ENCODE measurements around the gene TEX14. TPM values are rescaled to one million over a fixed set of nuclear protein-coding genes. Genes with fewer than 3 reads are reported as not detected.

The TEX14 gene
- total and polyA plus RNA-seq, 9 donors: 0.11 to 1.0 (median 0.34) TPM

- intact Hi-C loops (cut with DNase I): no loop called here
- TF ChIP-seq CTCF (IDR thresholded peaks at IDR 0.05) (no peak), EP300 (IDR thresholded peaks at IDR 0.05) (no peak), POLR2A (IDR thresholded peaks at IDR 0.05) (no peak)
Measured at GRCh38 chr17:58611331-58611730, 80.5 kb downstream of the TEX14 start.

GRCh38 chr17:58606934-58607333 is 84.9 kb downstream of the TEX14 start:
- Histone ChIP-seq H3K4me3 (no peak overlapping the region), H3K36me3 (no peaks in the 10 kb centered on the region), H3K9me3 (no peaks in the 10 kb centered on the region), H3K4me1 (ENCODE audit: insufficient read depth) (no peaks in the 10 kb centered on the region), H3K27me3 (no peaks in the 10 kb centered on the region), H3K27ac (no peak overlapping the region)
- WGBS, 3 donors: 80 to 85% (median 81%) methylated on average over 4 of the region's 4 CpGs
- no peak for TF ChIP-seq POLR2A (IDR thresholded peaks at IDR 0.05)
- no peak for TF ChIP-seq EP300 (IDR thresholded peaks at IDR 0.05)
- DNase-seq: no peak
- intact Hi-C loops (cut with DNase I): no loop called here

More at GRCh38 chr17:58611331-58611730, 80.5 kb downstream of the TEX14 start:
- Histone ChIP-seq H3K27me3 (no peaks in the 10 kb centered on the region), H3K36me3 (no peaks in the 10 kb centered on the region), H3K4me3 (no peak overlapping the region), H3K27ac (no peak overlapping the region), H3K4me1 (ENCODE audit: insufficient read depth) (no peaks in the 10 kb centered on the region), H3K9me3 (no peaks in the 10 kb centered on the region)
- no peak for DNase-seq
- 80 to 81% (median 80%) methylated on average over 4 of the region's 4 CpGs for WGBS, 3 donors

GRCh38 chr17:58605986-58606385 is 85.9 kb downstream of the TEX14 start:
- Histone ChIP-seq H3K4me1 (ENCODE audit: insufficient read depth) (no peaks in the 10 kb centered on the region), H3K4me3 (no peak overlapping the region), H3K36me3 (no peaks in the 10 kb centered on the region), H3K27me3 (no peaks in the 10 kb centered on the region), H3K27ac (no peak overlapping the region), H3K9me3 (no peaks in the 10 kb centered on the region)
- TF ChIP-seq POLR2A (IDR thresholded peaks at IDR 0.05): no peak
- TF ChIP-seq CTCF (IDR thresholded peaks at IDR 0.05): no peak
- TF ChIP-seq EP300 (IDR thresholded peaks at IDR 0.05): no peak
- DNase-seq: no peak
- WGBS, 3 donors: 89 to 92% (median 92%) methylated on average over 2 of the region's 2 CpGs
- intact Hi-C loops (cut with DNase I): no loop called here

GRCh38 chr17:58605470-58605869 is 86.4 kb downstream of the TEX14 start:
- DNase-seq: no peak
- 70 to 80% (median 71%) methylated on average over 1 of the region's 1 CpG for WGBS, 3 donors

GRCh38 chr17:58601976-58602375 is 89.9 kb downstream of the TEX14 start:
- Histone ChIP-seq H3K36me3 (no peaks in the 10 kb centered on the region), H3K4me3 (no peak overlapping the region), H3K27ac (no peak overlapping the region), H3K27me3 (no peaks in the 10 kb centered on the region), H3K4me1 (ENCODE audit: insufficient read depth) (no peaks in the 10 kb centered on the region), H3K9me3 (no peaks in the 10 kb centered on the region)
- TF ChIP-seq CTCF (IDR thresholded peaks at IDR 0.05) (no peak), POLR2A (IDR thresholded peaks at IDR 0.05) (no peak), EP300 (IDR thresholded peaks at IDR 0.05) (no peak)
- intact Hi-C loops (cut with DNase I): no loop called here
- DNase-seq: no peak

More at GRCh38 chr17:58605470-58605869, 86.4 kb downstream of the TEX14 start:
- no peak for TF ChIP-seq CTCF (IDR thresholded peaks at IDR 0.05)
- no peak for TF ChIP-seq POLR2A (IDR thresholded peaks at IDR 0.05)
- no peak for TF ChIP-seq EP300 (IDR thresholded peaks at IDR 0.05)
- Histone ChIP-seq H3K9me3 (no peaks in the 10 kb centered on the region), H3K27ac (no peak overlapping the region), H3K4me3 (no peak overlapping the region), H3K4me1 (ENCODE audit: insufficient read depth) (no peaks in the 10 kb centered on the region), H3K36me3 (no peaks in the 10 kb centered on the region), H3K27me3 (no peaks in the 10 kb centered on the region)
- intact Hi-C loops (cut with DNase I): no loop called here

Measured in ovary (tissue), 9 donors.